ENCODE results near the gene ISG15. TPM values are rescaled to one million over a fixed set of nuclear protein-coding genes. Genes with fewer than 3 reads are reported as not detected.
"Not testable (repeated sequence)": the region's sequence is repeated elsewhere in the genome, so short reads cannot be mapped to it uniquely, and the experiment has no call there.

ISG15 gene
- total RNA-seq, 2 donors from 2014 or later = 8.3 to 29.0 TPM

GRCh38 chr1:1025730-1026129 is 12.4 kb downstream of the ISG15 start:
- Histone ChIP-seq H3K9me3 (no peaks in the 10 kb centered on the region), H3K4me1 (peaks cover 56% of the 10 kb centered on the region), H3K27me3 (no peaks in the 10 kb centered on the region), H3K36me3 (replicated peaks in 1 of 2; ENCODE audit: insufficient read depth in 1 of 2, low read depth in 2 of 2) (no peaks in the 10 kb centered on the region), H3K27ac (peak overlapping the region; percentile 73 to 92 (median 86)), H3K4me3 (no peak overlapping the region)
- ATAC-seq (no peak), DNase-seq (no peak)
- TF ChIP-seq CTCF (IDR thresholded peaks at IDR 0.05) (no peak), POLR2A (IDR thresholded peaks at IDR 0.05) (no peak)
- intact Hi-C loops (cut with DNase I) = no loop called here
- WGBS, 2 donors = 78 to 83% methylated on average over 9 to 10 of the region's 10 CpGs

DNA sequence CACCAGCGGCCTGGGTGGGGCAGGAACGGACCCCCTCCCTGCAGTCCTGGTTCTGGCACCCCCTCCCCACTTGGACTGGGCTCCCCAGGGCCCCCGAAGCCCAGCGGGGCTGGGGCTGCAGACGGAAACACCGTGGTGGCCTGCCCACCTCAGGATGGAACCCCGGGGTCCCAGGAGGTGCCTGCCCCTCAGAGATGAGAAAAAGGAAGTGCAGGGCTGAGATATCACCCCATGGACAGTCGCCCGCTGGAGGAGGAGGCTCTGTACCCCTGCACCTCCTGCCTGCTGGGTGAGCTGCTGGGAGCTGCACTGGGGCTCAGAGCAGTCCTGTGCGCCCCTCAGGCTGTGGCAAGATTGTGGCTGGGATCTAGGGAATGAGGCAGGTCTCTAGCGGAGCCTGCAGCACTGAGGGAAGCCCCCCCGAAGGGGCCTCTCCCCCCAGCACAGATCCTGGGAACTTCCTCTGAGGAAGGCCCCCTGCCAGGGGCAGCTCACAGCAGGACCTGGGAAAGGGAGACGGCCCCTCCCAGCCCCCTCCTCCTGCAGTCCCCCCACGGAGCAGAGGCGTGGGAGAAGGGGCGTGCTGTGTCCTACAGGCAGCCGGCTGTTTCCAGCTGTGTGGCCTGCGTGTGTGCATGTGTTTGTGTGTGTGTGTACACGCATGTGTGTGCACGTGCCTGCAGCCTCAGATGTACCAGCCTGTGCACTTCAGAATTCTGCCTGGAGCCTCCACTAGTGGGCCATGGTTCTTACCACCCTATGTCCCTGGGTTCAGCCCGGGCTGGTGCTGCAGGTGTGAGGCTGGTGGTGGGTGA is 13.5 kb downstream of the ISG15 start:
- Histone ChIP-seq H3K4me3 (no peak overlapping the region), H3K4me1 (peaks cover 51% of the 10 kb centered on the region), H3K27ac (no peak overlapping the region), H3K9me3 (no peaks in the 10 kb centered on the region), H3K27me3 (no peaks in the 10 kb centered on the region), H3K36me3 (replicated peaks in 1 of 2; ENCODE audit: insufficient read depth in 1 of 2, low read depth in 2 of 2) (no peaks in the 10 kb centered on the region)
- TF ChIP-seq POLR2A (IDR thresholded peaks at IDR 0.05) (no peak), CTCF (IDR thresholded peaks at IDR 0.05) (no peak)
- ATAC-seq = no peak
- DNase-seq = no peak
- 68 to 97% methylated on average over 6 to 20 of the region's 21 CpGs for WGBS, 2 donors
- intact Hi-C loops (cut with DNase I) = no loop called here

DNA sequence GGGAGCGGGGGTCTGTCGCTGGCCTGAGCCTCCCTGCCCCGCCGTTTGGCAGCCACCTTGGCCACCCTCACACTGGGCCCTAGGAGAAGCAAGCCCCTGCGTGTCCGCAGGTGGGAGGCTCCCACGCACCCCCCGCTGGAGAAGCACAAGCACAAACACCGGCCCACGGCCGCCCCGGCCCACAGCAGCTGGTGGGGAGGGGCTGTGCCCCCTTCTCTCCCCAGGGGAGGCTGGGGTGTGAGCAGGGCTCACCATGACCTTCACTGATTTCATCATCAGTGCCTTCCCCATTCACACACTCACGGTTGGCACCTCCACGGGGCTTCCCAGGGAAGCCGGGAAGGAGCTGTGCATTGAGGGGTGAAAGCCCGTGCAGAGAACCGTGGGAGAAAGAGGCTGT is 14.5 kb downstream of the ISG15 start:
- 77 to 79% methylated on average over 6 to 17 of the region's 17 CpGs for WGBS, 2 donors
- TF ChIP-seq POLR2A (IDR thresholded peaks at IDR 0.05) (no peak), CTCF (IDR thresholded peaks at IDR 0.05) (no peak)
- Histone ChIP-seq H3K9me3 (no peaks in the 10 kb centered on the region), H3K36me3 (replicated peaks in 1 of 2; ENCODE audit: insufficient read depth in 1 of 2, low read depth in 2 of 2) (no peaks in the 10 kb centered on the region), H3K27ac (no peak overlapping the region), H3K27me3 (no peaks in the 10 kb centered on the region), H3K4me3 (no peak overlapping the region), H3K4me1 (peaks cover 51% of the 10 kb centered on the region)
- intact Hi-C loops (cut with DNase I) = no loop called here
- DNase-seq = no peak
- no peak for ATAC-seq

DNA sequence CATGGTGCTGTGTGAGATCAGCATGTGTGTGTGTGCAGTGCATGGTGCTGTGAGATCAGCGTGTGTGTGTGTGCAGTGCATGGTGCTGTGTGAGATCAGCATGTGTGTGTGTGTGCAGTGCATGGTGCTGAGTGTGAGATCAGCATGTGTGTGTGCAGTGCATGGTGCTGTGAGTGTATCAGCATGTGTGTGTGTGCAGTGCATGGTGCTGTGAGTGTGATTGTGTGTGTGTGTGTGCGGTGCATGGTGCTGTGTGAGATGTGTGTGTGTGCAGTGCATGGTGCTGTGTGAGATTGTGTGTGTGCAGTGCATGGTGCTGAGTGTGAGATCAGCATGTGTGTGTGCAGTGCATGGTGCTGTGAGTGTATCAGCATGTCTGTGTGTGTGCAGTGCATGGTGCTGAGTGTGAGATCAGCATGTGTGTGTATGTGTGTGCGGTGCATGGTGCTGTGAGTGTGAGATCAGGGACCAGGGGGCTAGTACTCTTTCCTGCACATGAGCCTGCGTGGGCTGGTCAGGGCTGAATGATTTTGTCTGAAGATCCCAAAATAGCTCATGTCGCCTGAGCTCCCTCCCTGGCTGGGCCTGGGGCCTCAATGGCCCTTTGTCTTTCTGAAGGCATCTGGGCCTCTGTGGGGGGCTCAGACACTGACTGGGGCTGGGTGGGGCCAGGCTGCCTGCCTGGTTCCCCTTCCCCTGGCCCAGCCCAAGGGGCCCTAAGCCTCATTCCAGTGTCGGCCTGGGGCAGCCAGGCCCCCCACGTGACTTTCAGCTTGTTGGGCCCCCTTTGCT is 17.8 kb downstream of the ISG15 start:
- not testable (repeated sequence) for ATAC-seq; DNase-seq; H3K9me3 ChIP-seq; H3K4me3 ChIP-seq; H3K27me3 ChIP-seq; H3K27ac ChIP-seq; H3K36me3 ChIP-seq (replicated peaks in 1 of 2; ENCODE audit: insufficient read depth in 1 of 2, low read depth in 2 of 2)
- whole genome bisulfite sequencing, 2 donors = 79 to 93% methylated on average over 3 to 7 of the region's 7 CpGs
- peaks cover 34% of the 10 kb centered on the region for H3K4me1 ChIP-seq
- intact Hi-C loops (cut with DNase I) = loop anchor here (10.0 kb wide), 1 partner anchor 264 kb away; no protein-coding TSS in a partner anchor

DNA sequence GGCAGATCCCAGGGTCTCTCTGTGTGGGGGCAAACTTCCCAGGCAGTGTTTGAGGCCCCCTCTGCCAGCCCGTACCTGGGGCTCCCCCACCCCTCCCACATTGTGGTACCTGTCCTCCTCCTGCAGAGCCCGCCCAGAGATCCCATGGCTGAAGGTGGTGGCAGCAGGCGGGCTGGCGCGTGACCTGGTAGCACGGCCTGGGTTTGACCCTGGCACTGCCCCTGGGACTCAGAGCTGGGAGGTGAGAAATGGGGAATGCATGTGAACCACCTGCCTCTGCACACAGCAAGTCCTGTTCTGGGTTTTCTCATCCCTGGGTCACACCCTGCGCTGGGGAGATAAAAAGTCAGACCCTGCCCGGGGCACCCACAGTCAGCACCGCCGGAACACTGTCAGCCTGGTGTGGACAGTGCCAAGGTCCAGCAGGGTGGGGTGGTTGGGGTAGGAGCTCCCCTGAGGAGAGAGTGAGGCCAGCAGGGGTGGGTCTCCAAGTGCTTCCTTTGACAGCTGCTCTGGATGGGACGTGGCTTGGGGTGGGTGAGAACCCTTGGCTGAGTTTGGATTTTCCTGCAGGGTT is 18.4 kb downstream of the ISG15 start:
- Histone ChIP-seq H3K36me3 (replicated peaks in 1 of 2; ENCODE audit: insufficient read depth in 1 of 2, low read depth in 2 of 2) (no peaks in the 10 kb centered on the region), H3K4me3 (no peak overlapping the region), H3K27ac (no peak overlapping the region), H3K9me3 (no peaks in the 10 kb centered on the region), H3K4me1 (peaks cover 29% of the 10 kb centered on the region), H3K27me3 (no peaks in the 10 kb centered on the region)
- intact Hi-C loops (cut with DNase I) = loop anchor here (10.0 kb wide), 1 partner anchor 263 kb away; no protein-coding TSS in a partner anchor
- 78 to 86% methylated on average over 8 to 10 of the region's 11 CpGs for WGBS, 2 donors
- TF ChIP-seq POLR2A (IDR thresholded peaks at IDR 0.05) (no peak), CTCF (IDR thresholded peaks at IDR 0.05) (no peak)
- DNase-seq (no peak), ATAC-seq (no peak)

Measured in body of pancreas (tissue), 4 donors.